ENCODE results near the gene SECISBP2.

Gene SECISBP2

GRCh38 chr9:89405826-89406225 is 87.5 kb downstream of the SECISBP2 start:
- no peak for DNase-seq (ENCODE audit: low spot score)

GRCh38 chr9:89407070-89407469 is 88.8 kb downstream of the SECISBP2 start:
- DNase-seq (ENCODE audit: low spot score) = no peak

- no peak for DNase-seq (ENCODE audit: low spot score)
Observed at GRCh38 chr9:89408628-89409101, 90.4 kb downstream of the SECISBP2 start.
